Measurements from ENCODE around the gene CHD2. TPM values are rescaled to one million over a fixed set of nuclear protein-coding genes. Genes with fewer than 3 reads are reported as not detected.

CHD2 gene
- total RNA-seq, 1 experiment from 2014 or later = 63.3 TPM

DNA sequence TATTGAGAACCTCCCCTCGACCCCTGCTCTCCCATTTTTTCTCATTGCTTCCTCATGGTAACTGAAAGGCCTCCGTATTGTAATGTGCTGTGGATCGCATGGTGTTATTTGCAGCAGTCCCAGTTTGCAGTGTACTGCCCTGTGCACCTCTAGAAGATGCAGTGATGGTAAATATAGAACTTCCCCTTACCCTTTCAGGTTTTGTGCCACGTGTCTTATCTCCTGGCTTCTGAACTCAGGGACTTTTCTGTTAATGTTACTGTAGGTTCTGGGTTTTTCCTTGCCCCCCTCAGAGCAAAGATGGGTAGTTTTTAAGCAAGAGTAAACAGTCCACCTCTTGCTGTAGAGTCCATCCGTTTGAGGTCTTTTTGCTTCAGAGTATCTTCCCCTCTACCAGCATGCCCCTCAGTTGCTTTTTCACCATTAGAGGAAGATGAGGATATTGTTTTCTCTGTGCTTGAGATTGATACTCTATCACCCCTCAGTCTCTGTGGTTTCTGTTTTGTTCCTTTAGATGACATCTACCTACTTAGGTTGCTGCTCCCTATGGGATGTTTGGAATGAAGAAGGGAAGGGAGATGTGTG, 22.4 kb downstream of the CHD2 start:
- H3K79me2 ChIP-seq (ENCODE audit: insufficient read depth, low read length) = peaks cover 21% of the 10 kb centered on the region; the same call in 1 of the 2 replicates
- no peak overlapping the region for H2AFZ ChIP-seq (ENCODE audit: low read length)
- WGBS (ENCODE audit: extremely low coverage, insufficient read length, low lambda C conversion rate) = no CpG with 5 or more reads among the region's 5 CpGs
- no peak for DNase-seq
- no peak overlapping the region for H3K4ac ChIP-seq (ENCODE audit: low read depth, low read length)
- no peak overlapping the region for H4K8ac ChIP-seq (replicated peaks; ENCODE audit: insufficient read length, low read depth, low read length)
- H3K79me1 ChIP-seq (ENCODE audit: insufficient read depth, low read depth, low read length, poor library complexity, severe bottlenecking) = peaks cover 3% of the 10 kb centered on the region
- no peak overlapping the region for H3K14ac ChIP-seq (ENCODE audit: insufficient read depth, low read length)
- no peak overlapping the region for H3K18ac ChIP-seq (ENCODE audit: insufficient read length, low read depth, low read length)
- no peak for TF ChIP-seq CTCF (conservative IDR thresholded peaks at IDR 0.05)
- Mint-ChIP-seq H3K27ac (peak overlapping the region; percentile 52 to 76 (median 60); a peak in 5 of 7 replicates), H3K4me1 (peaks cover 46 to 53% of the 10 kb centered on the region in 2 experiments), H3K36me3 (ENCODE audit: insufficient read depth in 1 of 3, low read depth in 3 of 3) (peaks cover 32 to 53% (median 49%) of the 10 kb centered on the region in 3 experiments), H3K4me3 (no peak overlapping the region), H3K9me3 (no peaks in the 10 kb centered on the region), H3K27me3 (ENCODE audit: low read depth) (no peaks in the 10 kb centered on the region)
- no peak overlapping the region for H2BK12ac ChIP-seq (ENCODE audit: insufficient read length, low read depth, low read length)
- no peak overlapping the region for H4K91ac ChIP-seq (ENCODE audit: insufficient read length, low read depth, low read length)
- H3K23me2 ChIP-seq (ENCODE audit: insufficient read length, low read depth, low read length, poor library complexity, severe bottlenecking) = no peaks in the 10 kb centered on the region
- H4K20me1 ChIP-seq (ENCODE audit: control insufficient read depth, insufficient read depth, insufficient read length) = no peaks in the 10 kb centered on the region
- H3K23ac ChIP-seq (ENCODE audit: insufficient read length, low read depth, low read length) = no peak overlapping the region
- no peak overlapping the region for H2AK5ac ChIP-seq (ENCODE audit: insufficient read length, low read length)
- no peak overlapping the region for H3T11ph ChIP-seq (ENCODE audit: low read length)
- no peak overlapping the region for H2BK15ac ChIP-seq (ENCODE audit: low read depth, low read length)
- H3K4me2 ChIP-seq (ENCODE audit: insufficient read depth, insufficient read length, low read length) = no peak overlapping the region
- H2BK20ac ChIP-seq (ENCODE audit: low read depth, low read length, poor library complexity, severe bottlenecking) = no peak overlapping the region
- H3K9ac ChIP-seq (ENCODE audit: extremely low read depth, insufficient read length, low read length) = no peak overlapping the region
- no peak overlapping the region for H3K56ac ChIP-seq (ENCODE audit: insufficient read length, low read depth, low read length)
- H2BK120ac ChIP-seq (ENCODE audit: low read depth, low read length, poor library complexity, severe bottlenecking) = no peak overlapping the region
- no peaks in the 10 kb centered on the region for H3K9me3 ChIP-seq (ENCODE audit: control insufficient read depth, low read depth, low read length)
- no peaks in the 10 kb centered on the region for H3K27me3 ChIP-seq (ENCODE audit: insufficient read depth, low read length)
- H2BK5ac ChIP-seq (ENCODE audit: insufficient read length, low read length) = no peak overlapping the region
- H3K27ac ChIP-seq (ENCODE audit: insufficient read length, low read depth, low read length) = no peak overlapping the region
- H3K4me1 ChIP-seq (ENCODE audit: insufficient read depth, low read length) = peaks cover 8% of the 10 kb centered on the region; the same call in 1 of the 2 replicates
- no peak overlapping the region for H4K5ac ChIP-seq (ENCODE audit: insufficient read length, low read depth, low read length)

All from H9 (cell line).